Vagina (tissue), 2 donors: Measurements from ENCODE around the gene KCTD16.

Experiments
- POLR2AphosphoS5 ChIP-seq, 2 donors: sonication (generic); formaldehyde crosslinking; IDR thresholded peaks; one replicate each; pipeline ENCODE4 v1.9.0; 2017; ENCODE audit warnings: antibody characterized with exemption in 2 of 2, mild to moderate bottlenecking in 2 of 2, low read depth in 1 of 2; ENCODE audit not compliant: insufficient read depth in 1 of 2
- TF ChIP-seq, protein P1 (sequence below), 3 experiments: fragments of 450-650 bp in 2 of 3; fragments of 200-600 bp in 1 of 3; sonication (generic) in 1 of 3; IDR thresholded peaks; one replicate each; pipeline ENCODE4 v1.5.1; 2017 to 2019; ENCODE audit warnings: antibody characterized with exemption in 3 of 3, mild to moderate bottlenecking in 2 of 3, moderate library complexity in 2 of 3

DNA sequence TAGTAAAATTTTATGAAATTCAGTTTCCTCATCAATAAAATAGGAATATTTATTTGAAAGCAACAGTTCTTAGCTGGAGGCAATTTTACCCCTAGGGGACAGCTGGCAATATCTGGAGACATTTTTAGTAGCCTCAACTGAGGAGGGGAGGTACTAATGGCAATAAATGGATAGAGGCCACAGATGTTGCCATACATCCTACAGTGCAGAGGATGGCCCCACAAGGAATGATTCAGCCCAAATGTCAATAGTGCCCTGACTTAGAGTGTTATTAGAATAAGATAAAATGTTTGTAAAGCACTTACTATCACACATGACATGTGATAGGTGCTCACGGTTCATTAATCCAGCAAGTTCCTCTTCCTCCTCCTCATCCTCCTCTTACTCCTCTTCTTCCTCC, 293.6 kb downstream of the KCTD16 start:
- TF ChIP-seq POLR2AphosphoS5 (IDR thresholded peaks at IDR 0.05; ENCODE audit: insufficient read depth in 1 of 2, low read depth in 1 of 2), result no peak
- TF ChIP-seq, protein P1, sequence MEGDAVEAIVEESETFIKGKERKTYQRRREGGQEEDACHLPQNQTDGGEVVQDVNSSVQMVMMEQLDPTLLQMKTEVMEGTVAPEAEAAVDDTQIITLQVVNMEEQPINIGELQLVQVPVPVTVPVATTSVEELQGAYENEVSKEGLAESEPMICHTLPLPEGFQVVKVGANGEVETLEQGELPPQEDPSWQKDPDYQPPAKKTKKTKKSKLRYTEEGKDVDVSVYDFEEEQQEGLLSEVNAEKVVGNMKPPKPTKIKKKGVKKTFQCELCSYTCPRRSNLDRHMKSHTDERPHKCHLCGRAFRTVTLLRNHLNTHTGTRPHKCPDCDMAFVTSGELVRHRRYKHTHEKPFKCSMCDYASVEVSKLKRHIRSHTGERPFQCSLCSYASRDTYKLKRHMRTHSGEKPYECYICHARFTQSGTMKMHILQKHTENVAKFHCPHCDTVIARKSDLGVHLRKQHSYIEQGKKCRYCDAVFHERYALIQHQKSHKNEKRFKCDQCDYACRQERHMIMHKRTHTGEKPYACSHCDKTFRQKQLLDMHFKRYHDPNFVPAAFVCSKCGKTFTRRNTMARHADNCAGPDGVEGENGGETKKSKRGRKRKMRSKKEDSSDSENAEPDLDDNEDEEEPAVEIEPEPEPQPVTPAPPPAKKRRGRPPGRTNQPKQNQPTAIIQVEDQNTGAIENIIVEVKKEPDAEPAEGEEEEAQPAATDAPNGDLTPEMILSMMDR (IDR thresholded peaks at IDR 0.05), result no peak
